Transverse colon (tissue), 4 donors: ENCODE results near the gene RPL35.

Experiments used
- EP300 ChIP-seq: sonication (generic); formaldehyde crosslinking; IDR thresholded peaks from one replicate; pipeline ENCODE4 v1.6.1; 2017; ENCODE audit warnings: antibody characterized with exemption, low read depth
- POLR2A ChIP-seq: fragments of 450-650 bp; IDR thresholded peaks from one replicate; pipeline ENCODE4 v1.6.1; 2016; ENCODE audit warnings: antibody characterized with exemption, mild to moderate bottlenecking, moderate library complexity
- POLR2AphosphoS5 ChIP-seq, 3 donors: sonication (generic); formaldehyde crosslinking; IDR thresholded peaks; one replicate each; pipeline ENCODE4 v1.6.1; 2016; ENCODE audit warnings: antibody characterized with exemption in 3 of 3
- TF ChIP-seq, protein P1 (sequence below), 5 experiments: fragments of 200-600 bp in 3 of 5; fragments of 450-650 bp in 2 of 5; sonication (generic) in 3 of 5; IDR thresholded peaks; 1 replicate in 2 of 5; 2 replicates in 3 of 5; pipeline ENCODE4 v1.5.1; 2016 to 2017; ENCODE audit warnings: antibody characterized with exemption in 5 of 5, inconsistent platforms in 3 of 5, mild to moderate bottlenecking in 2 of 5, moderate library complexity in 1 of 5

DNA sequence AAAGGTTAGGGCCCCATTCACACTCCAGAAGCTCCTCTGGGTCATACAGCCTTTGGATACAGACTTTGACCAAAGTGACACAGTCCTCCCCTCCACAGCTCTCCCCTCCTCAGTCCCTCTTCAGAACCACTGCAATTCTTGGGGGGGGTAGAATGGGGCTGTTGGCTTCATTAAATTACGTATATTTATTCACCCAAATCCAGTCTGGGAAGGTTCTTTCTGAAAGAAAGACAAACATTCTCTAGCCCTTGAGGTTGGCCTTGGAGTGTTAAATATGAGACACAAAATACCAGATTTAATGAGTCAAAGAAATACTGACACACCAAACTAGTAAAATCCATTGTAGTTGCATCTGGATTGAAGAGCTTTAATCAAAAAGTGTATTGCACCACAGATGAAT lies 16.3 kb upstream of the RPL35 start:
- no peak for TF ChIP-seq POLR2AphosphoS5 (IDR thresholded peaks at IDR 0.05)
- TF ChIP-seq, protein P1, sequence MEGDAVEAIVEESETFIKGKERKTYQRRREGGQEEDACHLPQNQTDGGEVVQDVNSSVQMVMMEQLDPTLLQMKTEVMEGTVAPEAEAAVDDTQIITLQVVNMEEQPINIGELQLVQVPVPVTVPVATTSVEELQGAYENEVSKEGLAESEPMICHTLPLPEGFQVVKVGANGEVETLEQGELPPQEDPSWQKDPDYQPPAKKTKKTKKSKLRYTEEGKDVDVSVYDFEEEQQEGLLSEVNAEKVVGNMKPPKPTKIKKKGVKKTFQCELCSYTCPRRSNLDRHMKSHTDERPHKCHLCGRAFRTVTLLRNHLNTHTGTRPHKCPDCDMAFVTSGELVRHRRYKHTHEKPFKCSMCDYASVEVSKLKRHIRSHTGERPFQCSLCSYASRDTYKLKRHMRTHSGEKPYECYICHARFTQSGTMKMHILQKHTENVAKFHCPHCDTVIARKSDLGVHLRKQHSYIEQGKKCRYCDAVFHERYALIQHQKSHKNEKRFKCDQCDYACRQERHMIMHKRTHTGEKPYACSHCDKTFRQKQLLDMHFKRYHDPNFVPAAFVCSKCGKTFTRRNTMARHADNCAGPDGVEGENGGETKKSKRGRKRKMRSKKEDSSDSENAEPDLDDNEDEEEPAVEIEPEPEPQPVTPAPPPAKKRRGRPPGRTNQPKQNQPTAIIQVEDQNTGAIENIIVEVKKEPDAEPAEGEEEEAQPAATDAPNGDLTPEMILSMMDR (IDR thresholded peaks at IDR 0.05) = no peak
- no peak for TF ChIP-seq EP300
- TF ChIP-seq POLR2A = no peak
